HuH-7 (cell line): ENCODE results near the gene CDK5R1.

Experiments
- DNase-seq: peaks from one replicate; pipeline ENCODE4 v3.0.0; 2011; ENCODE audit warnings: low spot score

CDK5R1 gene

GRCh38 chr17:32493571-32493970 lies 6.8 kb downstream of the CDK5R1 start:
- DNase-seq = no peak

GRCh38 chr17:32493976-32494513 lies 7.3 kb downstream of the CDK5R1 start:
- DNase-seq = no peak

- DNase-seq = no peak
These were observed 8.0 kb downstream of the CDK5R1 start for GRCh38 chr17:32494621-32495358.

- no peak for DNase-seq
These were observed 8.8 kb downstream of the CDK5R1 start for GRCh38 chr17:32495359-32496231.

GRCh38 chr17:32496395-32497073 lies 9.7 kb downstream of the CDK5R1 start:
- no peak for DNase-seq

GRCh38 chr17:32497431-32498205 lies 10.8 kb downstream of the CDK5R1 start:
- DNase-seq = peak; percentile 42

GRCh38 chr17:32498391-32498790 lies 11.6 kb downstream of the CDK5R1 start:
- no peak for DNase-seq

GRCh38 chr17:32502013-32502412 lies 15.2 kb downstream of the CDK5R1 start:
- no peak for DNase-seq

- DNase-seq = no peak
These were observed 15.9 kb downstream of the CDK5R1 start for GRCh38 chr17:32502710-32503109.

GRCh38 chr17:32503251-32504165 lies 16.7 kb downstream of the CDK5R1 start:
- DNase-seq = no peak

GRCh38 chr17:32504166-32504990 lies 17.6 kb downstream of the CDK5R1 start:
- no peak for DNase-seq

- DNase-seq = no peak
These were observed 22.1 kb downstream of the CDK5R1 start for GRCh38 chr17:32508926-32509325.

- DNase-seq = no peak
These were observed 23.7 kb downstream of the CDK5R1 start for GRCh38 chr17:32510466-32510865.

GRCh38 chr17:32512328-32512727 lies 25.5 kb downstream of the CDK5R1 start:
- no peak for DNase-seq

GRCh38 chr17:32513579-32513978 lies 26.8 kb downstream of the CDK5R1 start:
- no peak for DNase-seq

GRCh38 chr17:32514606-32515005 lies 27.8 kb downstream of the CDK5R1 start:
- no peak for DNase-seq

- DNase-seq = no peak
These were observed 29.0 kb downstream of the CDK5R1 start for GRCh38 chr17:32515677-32516383.

- DNase-seq = no peak
These were observed 29.7 kb downstream of the CDK5R1 start for GRCh38 chr17:32516450-32516849.
